Colonic mucosa (tissue), 4 donors: Measurements from ENCODE around the gene PDE10A. TPM values are rescaled to one million over a fixed set of nuclear protein-coding genes. Genes with fewer than 3 reads are reported as not detected.
A peak's percentile ranks its signal among the peaks of the same experiment; 100 is the strongest.

ENCODE experiments used
- DNase-seq: peaks from one replicate; pipeline ENCODE4 v3.0.0-alpha.2; 2020
- H3K27ac ChIP-seq: fragments of 200-600 bp; one replicate; pipeline ENCODE4 v1.8.0; 2021
- H3K27me3 ChIP-seq: fragments of 200-600 bp; one replicate; pipeline ENCODE4 v1.8.0; 2021
- H3K36me3 ChIP-seq: fragments of 200-600 bp; one replicate; pipeline ENCODE4 v1.8.0; 2021
- H3K4me1 ChIP-seq: fragments of 200-600 bp; one replicate; pipeline ENCODE4 v1.8.0; 2021; ENCODE audit warnings: mild to moderate bottlenecking
- H3K4me3 ChIP-seq: fragments of 200-600 bp; one replicate; pipeline ENCODE4 v1.8.0; 2021
- H3K9ac ChIP-seq, 2 donors: one replicate each; pipeline ENCODE4 v1.7.0; 2013; ENCODE audit warnings: control low read depth in 2 of 2, low read depth in 2 of 2, low read length in 2 of 2
- H3K9me3 ChIP-seq: fragments of 200-600 bp; one replicate; pipeline ENCODE4 v1.8.0; 2021
- CTCF ChIP-seq: fragments of 200-600 bp; IDR thresholded peaks from one replicate; pipeline ENCODE4 v1.8.0; 2022; ENCODE audit warnings: antibody characterized with exemption, mild to moderate bottlenecking
- intact Hi-C: fragments of 100-400 bp; cut with DNase I; formaldehyde crosslinking; loops from one replicate; pipeline ENCODE4 v1.14.1; 2022
- total RNA-seq, 2 donors: library from RNA; stranded (reverse); fragmentation: NEBNext Ultra II Directional in 1 of 2; extraction: Animal tissue kit (Norgen Biotek cat#: 25700) in 1 of 2; gene quantifications; one replicate each; pipeline ENCODE4 v1.2.1, GENCODE V29; 2021
- donor health status: healthy.
- donor health status: DM: no; HTN: no; CAD: no.
- donor health status: DM: no; HTN: no; CAD: no.

The PDE10A gene
- total RNA-seq, 2 donors from 2014 or later = 0.37 to 3.4 TPM

GRCh38 chr6:165662041-165662748 lies 846 bp downstream of the PDE10A start:
- TF ChIP-seq CTCF = no peak
- H3K4me1 ChIP-seq = no peaks in the 10 kb centered on the region
- H3K9ac ChIP-seq = peak overlapping the region in 1 of 2 donors; percentile 43
- no peak for DNase-seq
- H3K4me3 ChIP-seq = no peak overlapping the region
- H3K27ac ChIP-seq = no peak overlapping the region
- no peaks in the 10 kb centered on the region for H3K36me3 ChIP-seq
- no peaks in the 10 kb centered on the region for H3K9me3 ChIP-seq
- H3K27me3 ChIP-seq = peaks cover 56% of the 10 kb centered on the region
- intact Hi-C loops = no loop called here

- no peak for TF ChIP-seq CTCF
- no peak overlapping the region for H3K27ac ChIP-seq
- no peaks in the 10 kb centered on the region for H3K9me3 ChIP-seq
- peak overlapping the region; percentile 19 for H3K4me3 ChIP-seq
- no peak for DNase-seq
- no peaks in the 10 kb centered on the region for H3K36me3 ChIP-seq
- H3K27me3 ChIP-seq = peaks cover 56% of the 10 kb centered on the region
- H3K9ac ChIP-seq = peak overlapping the region in 1 of 2 donors; percentile 43
- no peaks in the 10 kb centered on the region for H3K4me1 ChIP-seq
- intact Hi-C loops = no loop called here
Measured at GRCh38 chr6:165661664-165662025, 1.4 kb downstream of the PDE10A start.

- no peak overlapping the region for H3K9ac ChIP-seq
- H3K9me3 ChIP-seq = no peaks in the 10 kb centered on the region
- H3K4me3 ChIP-seq = peak overlapping the region; percentile 23
- H3K36me3 ChIP-seq = no peaks in the 10 kb centered on the region
- peaks cover 54% of the 10 kb centered on the region for H3K27me3 ChIP-seq
- DNase-seq = no peak
- TF ChIP-seq CTCF = no peak
- H3K27ac ChIP-seq = no peak overlapping the region
- H3K4me1 ChIP-seq = no peaks in the 10 kb centered on the region
- intact Hi-C loops = no loop called here
Measured at GRCh38 chr6:165660857-165661663, 2.0 kb downstream of the PDE10A start.

- Histone ChIP-seq H3K4me1 (no peaks in the 10 kb centered on the region), H3K36me3 (no peaks in the 10 kb centered on the region), H3K27me3 (peaks cover 46% of the 10 kb centered on the region), H3K9me3 (no peaks in the 10 kb centered on the region), H3K4me3 (peak overlapping the region; percentile 23), H3K9ac (no peak overlapping the region), H3K27ac (no peak overlapping the region)
- intact Hi-C loops = no loop called here
- no peak for TF ChIP-seq CTCF
- DNase-seq = no peak
Measured at GRCh38 chr6:165659945-165660856, 2.8 kb downstream of the PDE10A start.

GRCh38 chr6:165658395-165659058 lies 4.5 kb downstream of the PDE10A start:
- Histone ChIP-seq H3K4me3 (no peak overlapping the region), H3K4me1 (no peaks in the 10 kb centered on the region), H3K27ac (no peak overlapping the region), H3K27me3 (peaks cover 30% of the 10 kb centered on the region), H3K36me3 (no peaks in the 10 kb centered on the region), H3K9ac (no peak overlapping the region), H3K9me3 (no peaks in the 10 kb centered on the region)
- no peak for TF ChIP-seq CTCF
- DNase-seq = no peak
- intact Hi-C loops = no loop called here
